Activated T-cell treated with anti-CD3 and anti-CD28 coated beads for 1 hour (primary cell): ENCODE measurements around the gene GP9.

Source experiments
- DNase-seq: peaks from one replicate; pipeline ENCODE4 v3.0.0-alpha.2; 2020; ENCODE audit warnings: low read depth

GP9 gene

GRCh38 chr3:129028866-129029265 is 31.7 kb upstream of the GP9 start:
- no peak for DNase-seq

- DNase-seq = no peak
These were observed 30.0 kb upstream of the GP9 start for GRCh38 chr3:129030611-129031010.

GRCh38 chr3:129031476-129032215 is 28.9 kb upstream of the GP9 start:
- no peak for DNase-seq

DNA sequence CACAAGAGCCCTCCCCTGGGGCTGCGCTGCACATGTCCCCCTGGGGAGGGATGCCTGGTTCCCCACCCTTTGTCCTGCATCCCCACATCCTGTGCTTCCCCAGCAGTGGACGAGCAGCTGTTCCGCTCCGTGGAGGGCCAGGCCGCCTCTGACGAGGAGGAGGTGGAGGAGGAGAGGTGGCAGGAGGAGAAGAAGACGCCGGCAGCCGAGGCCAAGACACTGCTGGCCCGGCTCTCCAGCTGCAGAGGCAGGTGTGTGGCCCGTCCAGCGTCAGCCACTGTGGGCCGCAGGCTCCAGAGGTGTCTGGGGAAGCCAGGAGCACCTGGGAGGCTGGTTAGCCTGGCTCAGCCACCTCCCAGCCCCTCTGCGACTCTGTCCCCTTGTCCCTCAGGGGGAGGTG is 27.9 kb upstream of the GP9 start:
- DNase-seq = no peak

GRCh38 chr3:129033151-129033550 is 27.4 kb upstream of the GP9 start:
- no peak for DNase-seq

- no peak for DNase-seq
These were observed 26.8 kb upstream of the GP9 start for GRCh38 chr3:129033633-129034321.

GRCh38 chr3:129034642-129035041 is 25.9 kb upstream of the GP9 start:
- no peak for DNase-seq

- no peak for DNase-seq
These were observed 25.0 kb upstream of the GP9 start for GRCh38 chr3:129035360-129036221.

DNA sequence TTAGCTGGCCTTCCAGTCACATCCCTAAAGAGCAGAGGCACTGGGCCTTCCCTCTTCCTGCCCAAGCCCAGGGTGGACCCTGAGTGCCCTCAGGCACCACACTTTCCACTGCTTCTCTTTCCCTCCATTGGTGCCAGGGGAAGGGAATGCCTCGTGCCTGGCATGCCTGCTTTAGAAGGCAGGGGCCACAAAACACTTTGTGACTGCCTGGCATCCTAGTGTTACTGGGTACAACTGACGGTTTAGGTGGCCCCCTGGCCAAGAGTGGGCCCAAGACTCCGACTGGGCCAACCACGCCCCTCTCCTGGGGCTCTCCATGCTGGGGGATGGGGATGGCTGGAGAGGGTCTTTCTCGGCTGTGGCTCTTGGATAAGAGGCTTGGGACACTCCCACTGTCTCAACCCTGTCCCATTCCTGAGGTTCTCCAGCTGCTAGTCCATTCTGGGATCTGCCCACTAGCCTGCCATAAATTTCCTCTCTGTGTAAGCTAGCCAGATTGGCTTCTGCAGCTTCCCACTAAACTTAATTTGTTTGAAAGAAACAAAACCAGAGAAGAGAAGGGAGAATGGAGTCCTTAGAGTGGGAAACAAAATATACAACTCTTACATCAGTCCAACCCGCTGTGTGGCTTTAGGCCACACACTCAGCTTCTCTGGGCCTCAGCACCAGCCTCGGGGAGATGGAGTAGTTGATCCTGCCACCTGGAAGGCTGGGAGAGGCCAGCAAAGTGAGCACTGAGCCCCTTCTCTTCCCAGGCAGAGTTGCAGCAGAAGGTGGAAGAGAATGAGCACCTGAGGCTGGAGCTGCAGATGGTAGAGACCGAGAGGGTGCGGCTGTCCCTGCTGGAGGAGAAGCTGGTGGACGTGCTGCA is 24.1 kb upstream of the GP9 start:
- no peak for DNase-seq

DNA sequence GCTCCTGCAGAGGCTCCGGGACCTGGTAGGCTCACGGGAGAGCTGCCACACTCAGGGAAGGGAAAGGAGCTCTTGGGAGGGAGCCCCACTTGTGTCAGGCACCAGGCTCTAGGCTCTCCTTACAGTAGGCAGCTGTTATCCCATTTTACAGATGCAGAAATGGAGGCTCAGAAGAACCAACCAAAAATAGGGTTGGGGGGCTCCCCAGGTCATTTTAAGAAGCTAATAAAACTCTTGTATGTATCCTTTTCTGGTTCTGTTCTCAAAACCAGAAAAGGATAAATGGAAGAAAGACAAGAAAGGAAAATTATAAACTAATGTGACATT is 23.5 kb upstream of the GP9 start:
- no peak for DNase-seq

- DNase-seq = no peak
These were observed 22.3 kb upstream of the GP9 start for GRCh38 chr3:129038121-129038855.

DNA sequence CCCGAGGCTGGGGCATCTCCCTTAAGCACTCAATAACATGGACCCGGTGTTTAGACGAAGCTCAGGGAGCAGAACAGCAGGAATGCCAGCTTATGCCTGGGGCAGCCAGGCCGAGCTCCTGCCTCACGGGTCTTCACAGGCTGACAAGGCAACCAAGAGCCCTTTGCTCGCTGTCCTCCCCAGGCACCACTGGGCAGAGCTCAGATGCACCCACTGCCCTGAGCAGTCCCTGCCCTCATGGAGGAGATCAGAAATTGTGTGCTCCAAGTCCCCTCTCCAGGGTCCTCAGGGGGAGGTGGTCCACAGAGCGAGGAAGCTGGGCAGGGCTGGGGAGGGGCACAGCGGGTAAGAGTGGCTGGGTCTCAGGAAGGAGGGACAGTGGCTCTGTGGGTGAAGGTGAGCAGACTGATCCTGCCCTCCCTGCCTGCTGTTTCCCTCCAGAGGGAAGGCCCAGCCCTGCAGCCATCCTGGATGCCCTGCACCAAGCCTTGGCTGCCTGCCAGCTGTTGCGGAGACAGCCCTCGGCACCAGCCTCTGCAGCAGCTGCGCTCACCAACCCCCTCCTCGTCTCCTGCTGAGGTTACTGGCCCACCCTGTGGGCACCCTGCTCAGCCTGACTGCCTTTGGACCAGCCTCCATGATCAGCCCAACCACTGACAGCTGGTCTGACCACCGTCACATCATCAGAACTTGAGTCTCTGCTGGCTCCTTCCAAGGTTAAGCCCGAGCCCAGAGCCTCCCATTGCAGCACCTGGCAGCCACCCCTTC is 21.1 kb upstream of the GP9 start:
- no peak for DNase-seq

DNA sequence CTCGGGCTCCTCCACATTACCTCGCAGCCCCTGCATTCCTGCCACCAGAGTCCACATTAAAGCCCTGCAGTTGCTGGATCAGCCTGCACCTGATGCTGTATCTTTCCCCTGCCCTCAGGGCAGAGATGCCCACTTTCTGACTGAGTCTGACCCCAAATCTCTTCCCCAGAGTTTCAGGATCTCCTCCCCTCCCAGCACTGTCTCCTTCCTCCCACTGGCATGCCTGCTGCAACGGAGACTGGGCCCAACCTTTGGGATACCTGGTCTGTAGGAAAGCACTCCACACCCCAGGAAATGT is 20.6 kb upstream of the GP9 start:
- no peak for DNase-seq

GRCh38 chr3:129040579-129041300 is 19.8 kb upstream of the GP9 start:
- DNase-seq = no peak

DNA sequence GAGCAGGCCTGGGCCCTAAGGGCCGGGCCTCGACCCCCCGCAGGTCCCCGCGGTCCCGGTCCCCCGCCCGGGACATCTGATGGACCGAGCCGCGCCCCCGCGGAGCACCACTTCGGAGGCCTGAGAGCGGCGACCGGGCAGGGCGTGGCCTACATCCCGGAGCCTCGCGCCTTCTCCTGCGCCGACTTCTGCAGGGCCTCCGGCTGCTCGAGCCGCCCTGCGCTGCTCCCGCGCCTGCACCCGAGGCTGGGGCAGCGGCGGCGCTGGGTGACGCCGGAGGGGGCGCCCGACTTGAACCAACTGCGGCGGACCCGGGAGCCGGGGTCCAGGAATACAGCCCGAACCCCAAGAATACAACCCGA is 14.9 kb upstream of the GP9 start:
- no peak for DNase-seq

GRCh38 chr3:129046037-129046731 is 14.4 kb upstream of the GP9 start:
- no peak for DNase-seq

DNA sequence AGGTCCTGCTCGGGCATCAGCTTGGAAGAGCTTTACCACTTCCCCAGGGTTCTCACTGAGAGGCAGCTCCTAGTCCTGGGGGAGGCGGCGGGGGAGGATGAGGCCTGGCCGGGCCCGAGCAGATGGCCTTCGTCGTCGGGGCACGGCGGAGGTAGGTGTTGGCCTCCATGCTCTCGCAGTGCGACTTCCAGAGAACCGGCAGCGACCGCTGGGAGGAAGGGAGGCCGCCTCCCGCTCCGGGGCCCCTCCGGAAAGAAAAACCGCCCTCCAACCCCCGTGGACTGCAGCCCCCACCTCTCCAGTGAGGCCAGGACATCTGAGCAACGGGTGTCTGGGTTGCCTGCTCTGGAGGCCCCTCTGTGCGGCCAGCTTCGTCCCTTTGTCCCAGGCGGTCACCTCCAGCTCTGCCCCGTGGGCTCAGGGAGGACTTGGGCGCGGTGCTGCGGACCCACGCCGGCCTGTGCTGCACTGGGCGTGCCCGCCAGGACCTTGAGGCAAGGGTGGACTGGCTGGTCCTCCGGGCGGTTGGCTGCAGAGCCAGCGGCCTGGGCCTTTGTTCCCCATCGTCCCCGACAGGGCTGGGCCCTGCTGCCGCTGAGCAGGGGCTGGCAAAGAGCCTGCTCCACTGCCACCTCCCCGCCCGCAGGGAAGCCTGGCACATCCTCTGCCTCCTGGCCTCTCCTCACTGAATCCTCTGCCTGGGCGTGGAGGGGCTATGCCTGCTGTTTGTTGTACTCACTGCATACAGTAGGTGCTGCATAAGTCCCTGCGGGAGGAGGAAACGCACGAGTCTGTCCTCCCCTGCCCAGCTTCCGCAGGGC is 13.6 kb upstream of the GP9 start:
- no peak for DNase-seq

DNA sequence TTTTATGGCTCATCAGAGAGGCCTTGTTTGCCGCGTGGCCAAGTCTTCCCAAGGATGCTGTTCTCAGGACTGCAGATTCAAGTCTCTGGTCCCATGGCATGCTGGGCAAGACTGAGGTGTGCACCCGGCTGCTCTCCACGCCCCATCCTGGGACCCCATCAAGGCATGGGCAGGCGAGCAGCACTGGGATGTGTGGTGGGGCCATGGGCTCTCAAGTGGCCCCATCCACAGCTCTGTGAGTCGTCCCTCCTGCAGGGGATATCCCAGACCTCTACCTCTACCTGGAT is 13.1 kb upstream of the GP9 start:
- no peak for DNase-seq
